H1 (cell line): ENCODE results near the gene TMEM174. TPM values are rescaled to one million over a fixed set of nuclear protein-coding genes. Genes with fewer than 3 reads are reported as not detected.

ENCODE experiments used
- CTCF ChIA-PET: fragments of 300-600 bp; sonication (Branson Sonifier 250); formaldehyde crosslinking; loops from one replicate; lab custom pipeline; 2021; ENCODE audit not compliant: partially characterized antibody; lab: Charles Lee
- POLR2A ChIA-PET: fragments of 300-600 bp; sonication (Branson Sonifier 250); formaldehyde crosslinking; loops from one replicate; lab custom pipeline; 2021; ENCODE audit warnings: inconsistent platforms; ENCODE audit not compliant: partially characterized antibody; lab: Charles Lee
- DNase-seq, 2 experiments: peaks; one replicate each; pipeline versions ENCODE4 v3.0.0 to v3.0.0-alpha.2; 2010 to 2022; ENCODE audit warnings: low spot score in 2 of 2, low read depth in 1 of 2, mixed read lengths in 1 of 2
- FAIRE-seq: peaks from 2 replicates; lab custom pipeline; 2011; peaks lifted over from hg19 to GRCh38; lab: Jason Lieb, UNC
- H2AFZ ChIP-seq: 2 replicates; pipeline ENCODE4 v1.8.1; 2012; ENCODE audit warnings: low read length, inconsistent platforms
- H2AK5ac ChIP-seq: 2 replicates; pipeline ENCODE4 v1.6.1; 2013; ENCODE audit warnings: low read depth, low read length
- H2BK120ac ChIP-seq: replicated peaks from 2 replicates; pipeline ENCODE3; 2013; ENCODE audit warnings: low read depth, low read length, inconsistent platforms
- H2BK12ac ChIP-seq: 2 replicates; pipeline ENCODE4 v1.6.1; 2013; ENCODE audit warnings: low read depth, low read length
- H2BK15ac ChIP-seq: 2 replicates; pipeline ENCODE4 v1.6.1; 2013; ENCODE audit warnings: low read length
- H2BK20ac ChIP-seq: 2 replicates; pipeline ENCODE4 v1.6.1; 2013; ENCODE audit warnings: low read length
- H2BK5ac ChIP-seq: 2 replicates; pipeline ENCODE4 v1.6.1; 2013; ENCODE audit warnings: low read depth, low read length
- H3K14ac ChIP-seq: 2 replicates; pipeline ENCODE4 v1.6.1; 2013; ENCODE audit warnings: inconsistent platforms; ENCODE audit not compliant: insufficient read length
- H3K18ac ChIP-seq: 2 replicates; pipeline ENCODE4 v1.6.1; 2013; ENCODE audit warnings: low read length; ENCODE audit errors: extremely low read depth
- H3K23ac ChIP-seq: 2 replicates; pipeline ENCODE4 v1.6.1; 2013; ENCODE audit warnings: inconsistent platforms; ENCODE audit not compliant: insufficient read length
- H3K23me2 ChIP-seq: 2 replicates; pipeline ENCODE4 v1.6.1; 2013; ENCODE audit warnings: low read depth, low read length
- H3K27ac ChIP-seq: 2 replicates; pipeline ENCODE4 v1.6.1; 2011; ENCODE audit warnings: low read depth, low read length, inconsistent platforms
- H3K27me3 ChIP-seq, 4 experiments: replicated peaks in 1 of 4; 1 replicate in 1 of 4; 2 replicates in 3 of 4; pipeline versions ENCODE4 v1.6.1 to v1.8.1; 2011 to 2013; ENCODE audit warnings: low read length in 3 of 4, mild to moderate bottlenecking in 3 of 4, inconsistent platforms in 2 of 4, mixed read lengths in 2 of 4, moderate library complexity in 1 of 4; ENCODE audit not compliant: control insufficient read depth in 3 of 4, insufficient read depth in 3 of 4; ENCODE audit errors: extremely low read depth in 1 of 4
- H3K36me3 ChIP-seq, 4 experiments: 2 replicates each; pipeline versions ENCODE4 v1.6.1 to v1.8.1; 2011 to 2013; ENCODE audit warnings: mild to moderate bottlenecking in 4 of 4, low read length in 3 of 4, moderate library complexity in 2 of 4, control low read depth in 1 of 4, inconsistent platforms in 1 of 4; ENCODE audit not compliant: insufficient read depth in 4 of 4, control insufficient read depth in 2 of 4
- H3K4ac ChIP-seq: replicated peaks from 2 replicates; pipeline ENCODE3; 2013; ENCODE audit warnings: low read length, low read depth, mixed read lengths, inconsistent platforms; ENCODE audit not compliant: insufficient read length
- H3K4me1 ChIP-seq, 4 experiments: replicated peaks in 1 of 4; 1 replicate in 1 of 4; 2 replicates in 3 of 4; pipeline versions ENCODE4 v1.6.1 to v1.8.1; 2011 to 2013; ENCODE audit warnings: low read length in 3 of 4, inconsistent platforms in 2 of 4, mixed read lengths in 1 of 4; ENCODE audit not compliant: insufficient read depth in 4 of 4, control insufficient read depth in 3 of 4
- H3K4me2 ChIP-seq, 2 experiments: 2 replicates each; pipeline versions ENCODE4 v1.6.1 to v1.8.1; 2011 to 2013; ENCODE audit warnings: low read depth in 2 of 2, low read length in 2 of 2, control low read depth in 1 of 2, inconsistent platforms in 1 of 2, mild to moderate bottlenecking in 1 of 2; ENCODE audit not compliant: insufficient read depth in 1 of 2
- H3K4me3 ChIP-seq, 4 experiments: fragments of 200-600, 300-600 bp in 1 of 4; sonication (generic), shearing (Covaris generic), sonication (Bioruptor Twin) in 1 of 4; 2 replicates each; pipeline versions ENCODE4 v1.5.1 to v1.8.1; 2011 to 2016; ENCODE audit warnings: low read length in 4 of 4, low read depth in 3 of 4, control low read depth in 2 of 4, inconsistent platforms in 2 of 4, mild to moderate bottlenecking in 2 of 4, mixed read lengths in 1 of 4, moderate library complexity in 1 of 4; ENCODE audit not compliant: insufficient read depth in 2 of 4; ENCODE audit errors: extremely low read depth in 1 of 4
- H3K56ac ChIP-seq: replicated peaks from 2 replicates; pipeline ENCODE3; 2013; ENCODE audit warnings: low read depth, mild to moderate bottlenecking, mixed read lengths, low read length, inconsistent platforms; ENCODE audit not compliant: insufficient read length
- H3K79me1 ChIP-seq: 2 replicates; pipeline ENCODE4 v1.6.1; 2013; ENCODE audit warnings: low read depth, low read length, control low read depth
- H3K79me2 ChIP-seq, 2 experiments: 2 replicates each; pipeline versions ENCODE4 v1.6.1 to v1.8.1; 2012 to 2013; ENCODE audit warnings: low read length in 2 of 2, mild to moderate bottlenecking in 2 of 2, inconsistent platforms in 1 of 2; ENCODE audit not compliant: insufficient read depth in 2 of 2, control insufficient read depth in 1 of 2
- H3K9ac ChIP-seq, 4 experiments: replicated peaks in 1 of 4; 1 replicate in 1 of 4; 2 replicates in 3 of 4; pipeline versions ENCODE4 v1.6.1 to v1.8.1; 2011 to 2013; ENCODE audit warnings: low read depth in 3 of 4, low read length in 3 of 4, control low read depth in 2 of 4, mild to moderate bottlenecking in 2 of 4, moderate library complexity in 2 of 4, inconsistent platforms in 1 of 4; ENCODE audit errors: extremely low read depth in 1 of 4
- H3K9me3 ChIP-seq, 2 experiments: 2 replicates each; pipeline versions ENCODE4 v1.6.1 to v1.8.1; 2012 to 2013; ENCODE audit warnings: mild to moderate bottlenecking in 2 of 2, moderate library complexity in 2 of 2, control low read depth in 1 of 2, inconsistent platforms in 1 of 2, low read depth in 1 of 2, low read length in 1 of 2, mixed read lengths in 1 of 2; ENCODE audit not compliant: insufficient read depth in 2 of 2
- H4K20me1 ChIP-seq, 2 experiments: replicated peaks in 1 of 2; 2 replicates each; pipeline versions ENCODE3 to v1.8.1; 2011 to 2013; ENCODE audit warnings: inconsistent platforms in 2 of 2, low read length in 2 of 2, mild to moderate bottlenecking in 1 of 2; ENCODE audit not compliant: insufficient read depth in 2 of 2, control insufficient read depth in 1 of 2
- H4K5ac ChIP-seq: 2 replicates; pipeline ENCODE4 v1.6.1; 2013; ENCODE audit warnings: low read length, low read depth, mixed read lengths, inconsistent platforms; ENCODE audit not compliant: insufficient read length
- H4K8ac ChIP-seq: 2 replicates; pipeline ENCODE4 v1.8.0; 2013; ENCODE audit warnings: mild to moderate bottlenecking, moderate library complexity, low read length, inconsistent platforms; ENCODE audit not compliant: insufficient read depth; ENCODE audit errors: extremely low read depth
- H4K91ac ChIP-seq: replicated peaks from 2 replicates; pipeline ENCODE3; 2013; ENCODE audit warnings: low read length, mixed read lengths, inconsistent platforms; ENCODE audit not compliant: insufficient read length
- ASH2L ChIP-seq: fragments of 200-600, 300-600 bp; sonication (generic); IDR thresholded peaks from one replicate; pipeline ENCODE4 v1.7.1; 2017; ENCODE audit warnings: low read length
- CEBPB ChIP-seq: IDR thresholded peaks from 2 replicates; pipeline ENCODE4 v1.6.1; 2012; ENCODE audit warnings: low read depth, low read length
- CHD2 ChIP-seq: IDR thresholded peaks from 2 replicates; pipeline ENCODE4 v1.6.1; 2012; ENCODE audit warnings: low read length, improper control_type of control experiment
- E2F6 ChIP-seq: IDR thresholded peaks from 2 replicates; pipeline ENCODE4 v1.6.1; 2012; ENCODE audit warnings: inconsistent platforms
- EGR1 ChIP-seq: IDR thresholded peaks from 2 replicates; pipeline ENCODE4 v1.6.1; 2011; ENCODE audit warnings: low read depth, low read length, borderline replicate concordance
- RXRA ChIP-seq: IDR thresholded peaks from 2 replicates; pipeline ENCODE4 v1.6.1; 2011; ENCODE audit warnings: low read depth, mild to moderate bottlenecking, low read length, moderate library complexity; ENCODE audit not compliant: insufficient read depth
- SP1 ChIP-seq: IDR thresholded peaks from 2 replicates; pipeline ENCODE4 v1.6.1; 2011; ENCODE audit warnings: low read depth, low read length
- SP2 ChIP-seq: IDR thresholded peaks from 2 replicates; pipeline ENCODE4 v1.6.1; 2012; ENCODE audit warnings: mild to moderate bottlenecking, low read length, inconsistent platforms
- TBP ChIP-seq: IDR thresholded peaks from 2 replicates; pipeline ENCODE4 v1.6.1; 2011; ENCODE audit warnings: low read depth, low read length, improper control_type of control experiment
- TEAD4 ChIP-seq: IDR thresholded peaks from 2 replicates; pipeline ENCODE4 v1.6.1; 2012; ENCODE audit warnings: low read depth, low read length, inconsistent platforms, mixed read lengths
- YY1 ChIP-seq: IDR thresholded peaks from 2 replicates; pipeline ENCODE4 v1.6.1; 2011; ENCODE audit warnings: low read depth, mild to moderate bottlenecking, low read length
- WGBS, 2 experiments: shearing (Covaris generic) in 1 of 2; methylation state at CpG; one replicate each; pipeline versions ENCODE4 v1.1.6 to v1.1.7; 2013 to 2015; ENCODE audit warnings: low lambda C conversion rate in 2 of 2, mixed read lengths in 2 of 2, inconsistent platforms in 1 of 2, low coverage in 1 of 2, missing lambda C conversion rate in 1 of 2; ENCODE audit not compliant: insufficient replicate concordance in 2 of 2, insufficient coverage in 1 of 2, insufficient read length in 1 of 2; ENCODE audit errors: extremely low coverage in 1 of 2, missing lambda C conversion rate in 1 of 2; 5-methylcytosine and 5-hydroxymethylcytosine counted together
- polyA plus RNA-seq, 7 experiments: library from polyadenylated mRNA; depleted of rRNA in 3 of 7; stranded (reverse) in 5 of 7; unstranded in 2 of 7; fragments of >200 nt in 5 of 7; fragments of 200-250 nt in 2 of 7; gene quantifications; 1 replicate in 5 of 7; 2 replicates in 1 of 7; 4 replicates in 1 of 7; pipeline versions ENCODE4 v1.2.1 to v1.2.3, GENCODE V29; 2011 to 2013; ENCODE audit warnings: missing spikeins in 2 of 7, mixed read lengths in 2 of 7
- total RNA-seq: library from RNA; stranded (reverse); fragmentation: NEBNext Ultra II Directional; extraction: Animal tissue kit (Norgen Biotek cat#: 25700); gene quantifications from 2 replicates; pipeline ENCODE4 v1.2.1, GENCODE V29; 2021
- TF ChIP-seq, protein P1 (sequence below): IDR thresholded peaks from 2 replicates; pipeline ENCODE4 v1.6.1; 2011; ENCODE audit warnings: low read depth, mild to moderate bottlenecking, low read length; ENCODE audit not compliant: insufficient read depth

TMEM174 gene
- total and polyA plus RNA-seq, 2 of the 8 experiments (the other 6 are each of a cell fraction or from before 2014, with no cell fraction given), result not detected

DNA sequence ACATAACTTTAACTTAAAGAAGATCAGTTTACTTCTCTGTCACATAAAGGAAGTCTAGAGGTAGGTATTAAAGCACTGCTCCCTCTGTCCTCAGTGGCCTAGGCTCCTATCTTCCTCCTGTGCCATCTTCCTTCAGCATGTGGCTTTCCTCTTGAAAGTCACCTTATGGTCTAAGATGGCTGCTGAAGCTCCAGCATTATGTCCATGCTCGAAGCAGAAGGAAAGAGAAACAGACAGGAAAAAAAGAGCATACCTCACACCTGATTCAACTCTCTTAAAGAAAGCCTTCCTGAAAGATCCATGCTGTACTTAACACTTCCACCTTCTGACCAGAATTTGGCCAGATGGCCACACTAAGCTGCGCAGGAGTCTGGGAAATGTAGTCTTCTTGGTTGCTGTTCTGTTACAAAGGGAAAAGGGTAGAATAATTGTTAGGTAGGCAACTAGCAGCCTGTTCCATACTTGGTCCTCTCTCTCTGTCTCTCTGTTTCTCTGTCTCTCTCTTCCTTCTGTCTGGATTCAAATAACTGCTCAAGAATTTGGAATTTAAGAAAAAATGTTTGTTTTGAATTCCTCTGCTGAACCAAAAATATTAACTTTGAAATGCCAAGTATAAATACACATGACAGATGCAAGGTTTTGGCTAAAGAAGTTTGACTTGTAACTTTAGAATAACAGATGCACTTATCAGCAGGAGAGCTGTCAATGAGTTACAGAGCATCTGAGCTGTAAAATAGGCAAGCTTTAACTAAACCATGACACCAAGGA lies 16.0 kb downstream of the TMEM174 start:
- H2BK5ac ChIP-seq, result no peak overlapping the region
- no peak overlapping the region for H3K14ac ChIP-seq
- FAIRE-seq (peak; percentile 63), DNase-seq (no peak)
- H3K36me3 ChIP-seq, result no peaks in the 10 kb centered on the region
- H2BK120ac ChIP-seq, result no peak overlapping the region
- no peak overlapping the region for H3K4me3 ChIP-seq
- H2AFZ ChIP-seq, result peak overlapping the region; percentile 37
- H3K27me3 ChIP-seq, result no peaks in the 10 kb centered on the region
- H4K91ac ChIP-seq, result no peak overlapping the region
- no peak overlapping the region for H2AK5ac ChIP-seq
- H4K5ac ChIP-seq, result no peak overlapping the region
- H3K23ac ChIP-seq, result no peak overlapping the region
- peaks cover 2 to 8% (median 3%) of the 10 kb centered on the region in 4 experiments; a peak in 5 of 7 replicates for H3K4me1 ChIP-seq
- H3K4ac ChIP-seq, result no peak overlapping the region
- no peak overlapping the region for H2BK12ac ChIP-seq
- no peak overlapping the region for H3K4me2 ChIP-seq
- H3K9me3 ChIP-seq, result peaks cover 2 to 5% of the 10 kb centered on the region in 2 experiments; a peak in 2 of 4 replicates
- no peak overlapping the region for H4K8ac ChIP-seq
- H2BK20ac ChIP-seq, result no peak overlapping the region; the same call in 1 of the 2 replicates
- no peaks in the 10 kb centered on the region for H3K79me1 ChIP-seq
- H3K23me2 ChIP-seq, result no peaks in the 10 kb centered on the region
- ChIA-PET CTCF (interaction anchor here (0.6 to 3.5 kb wide), 10 partner anchors 12 to 233 kb away, joined by 3 to 13 read pairs (median 4); partner anchors contain the start of genes FCHO2 and TMEM174), POLR2A (interaction anchor here (1.2 to 1.4 kb wide), 2 partner anchors 10 to 15 kb away, joined by 3 to 5 read pairs; no protein-coding TSS in a partner anchor)
- peak overlapping the region; percentile 95; the same call in 1 of the 2 replicates for H2BK15ac ChIP-seq
- H3K27ac ChIP-seq, result no peak overlapping the region
- peak overlapping the region; percentile 62; the same call in 1 of the 2 replicates for H3K18ac ChIP-seq
- no peak overlapping the region for H3K56ac ChIP-seq
- H3K9ac ChIP-seq, result no peak overlapping the region
- H3K79me2 ChIP-seq, result no peaks in the 10 kb centered on the region
- 89% methylated on average over 2 of the region's 2 CpGs; no CpG with 5 or more reads in 1 of the 2 experiments for WGBS, 2 experiments
- no peaks in the 10 kb centered on the region for H4K20me1 ChIP-seq
- TF ChIP-seq SP2 (no peak), E2F6 (peak; percentile 65; the same call in 1 of the 2 replicates), RXRA (no peak), CEBPB (no peak), YY1 (no peak), ASH2L (no peak), TEAD4 (no peak), CHD2 (no peak), TBP (no peak), EGR1 (no peak), SP1 (no peak)
- TF ChIP-seq, protein P1, sequence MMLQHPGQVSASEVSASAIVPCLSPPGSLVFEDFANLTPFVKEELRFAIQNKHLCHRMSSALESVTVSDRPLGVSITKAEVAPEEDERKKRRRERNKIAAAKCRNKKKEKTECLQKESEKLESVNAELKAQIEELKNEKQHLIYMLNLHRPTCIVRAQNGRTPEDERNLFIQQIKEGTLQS, result no peak
